ENCODE measurements around the gene DUSP19. TPM values are rescaled to one million over a fixed set of nuclear protein-coding genes. Genes with fewer than 3 reads are reported as not detected.

DUSP19 gene
- total and polyA plus RNA-seq, 2 donors (not counting 1 experiment from before 2014, with no cell fraction given) = 0.13 to 1.7 TPM

- H3K4me1 ChIP-seq (ENCODE audit: control insufficient read depth in 2 of 2, insufficient read depth in 2 of 2, low read length in 2 of 2) = no peaks in the 10 kb centered on the region
- TF ChIP-seq CTCF (IDR thresholded peaks at IDR 0.05) = no peak
- intact Hi-C loops (cut with micrococcal nuclease) = no loop called here
- H3K9me3 Mint-ChIP-seq (ENCODE audit: insufficient read depth) = no peaks in the 10 kb centered on the region
- no peak overlapping the region for H3K4me3 Mint-ChIP-seq
- CTCF ChIA-PET = no interaction called here
- H3K9me3 ChIP-seq (ENCODE audit: control extremely low read depth in 1 of 3, control insufficient read depth in 2 of 3, insufficient read depth in 1 of 3, low read length in 2 of 3) = peaks cover 0 to 22% (median 10%) of the 10 kb centered on the region in 3 donors
- no peaks in the 10 kb centered on the region for H3K4me1 Mint-ChIP-seq
- no peaks in the 10 kb centered on the region for H4K20me1 ChIP-seq (ENCODE audit: control insufficient read depth, insufficient read depth, low read length, poor library complexity, severe bottlenecking)
- H2AFZ ChIP-seq (ENCODE audit: insufficient read depth, low read depth, low read length, poor library complexity, severe bottlenecking) = no peak overlapping the region
- no peak overlapping the region for H3K27ac Mint-ChIP-seq
- peaks cover 49% of the 10 kb centered on the region for H3K27me3 Mint-ChIP-seq
- POLR2A ChIA-PET = no interaction called here
- peaks cover 0 to 38% (median 22%) of the 10 kb centered on the region in 4 experiments for H3K27me3 ChIP-seq (replicated peaks in 1 of 4; ENCODE audit: control extremely low read depth in 1 of 4, control insufficient read depth in 3 of 4, insufficient read depth in 4 of 4, low read length in 3 of 4)
- H3K27ac ChIP-seq (ENCODE audit: low read length in 2 of 2) = no peak overlapping the region
- WGBS (ENCODE audit: insufficient coverage) = 90% methylated on average over 4 of the region's 5 CpGs
- no peak overlapping the region for H3K9ac ChIP-seq (ENCODE audit: low read length)
- H3K4me3 ChIP-seq (ENCODE audit: control extremely low read depth in 1 of 5, extremely low read depth in 1 of 5, insufficient read depth in 1 of 5, low read depth in 2 of 5, low read length in 4 of 5) = no peak overlapping the region
- H3K4me2 ChIP-seq (replicated peaks; ENCODE audit: low read depth, low read length, poor library complexity, severe bottlenecking) = no peak overlapping the region
- no peaks in the 10 kb centered on the region for H3K36me3 ChIP-seq (replicated peaks in 1 of 2; ENCODE audit: control extremely low read depth in 1 of 2, control insufficient read depth in 1 of 2, extremely low read depth in 1 of 2, insufficient read depth in 2 of 2, low read length in 1 of 2)
- ATAC-seq (ENCODE audit: low read depth) (no peak), DNase-seq (no peak)
- no peaks in the 10 kb centered on the region for H3K79me2 ChIP-seq (ENCODE audit: control insufficient read depth, insufficient read depth, low read length)
Measured at GRCh38 chr2:183049420-183049819, 29.1 kb upstream of the DUSP19 start.

- Histone ChIP-seq H4K20me1 (ENCODE audit: control insufficient read depth, insufficient read depth, low read length, poor library complexity, severe bottlenecking) (no peaks in the 10 kb centered on the region), H3K4me3 (ENCODE audit: control extremely low read depth in 1 of 5, extremely low read depth in 1 of 5, insufficient read depth in 1 of 5, low read depth in 2 of 5, low read length in 4 of 5) (no peak overlapping the region), H2AFZ (ENCODE audit: insufficient read depth, low read depth, low read length, poor library complexity, severe bottlenecking) (no peak overlapping the region), H3K79me2 (ENCODE audit: control insufficient read depth, insufficient read depth, low read length) (no peaks in the 10 kb centered on the region), H3K27me3 (replicated peaks in 1 of 4; ENCODE audit: control extremely low read depth in 1 of 4, control insufficient read depth in 3 of 4, insufficient read depth in 4 of 4, low read length in 3 of 4) (peaks cover 0 to 22% (median 18%) of the 10 kb centered on the region in 4 experiments), H3K36me3 (replicated peaks in 1 of 2; ENCODE audit: control extremely low read depth in 1 of 2, control insufficient read depth in 1 of 2, extremely low read depth in 1 of 2, insufficient read depth in 2 of 2, low read length in 1 of 2) (no peaks in the 10 kb centered on the region), H3K9me3 (ENCODE audit: control extremely low read depth in 1 of 3, control insufficient read depth in 2 of 3, insufficient read depth in 1 of 3, low read length in 2 of 3) (no peaks in the 10 kb centered on the region), H3K9ac (ENCODE audit: low read length) (no peak overlapping the region), H3K4me1 (ENCODE audit: control insufficient read depth in 2 of 2, insufficient read depth in 2 of 2, low read length in 2 of 2) (no peaks in the 10 kb centered on the region), H3K4me2 (replicated peaks; ENCODE audit: low read depth, low read length, poor library complexity, severe bottlenecking) (no peak overlapping the region), H3K27ac (ENCODE audit: low read length in 2 of 2) (no peak overlapping the region)
- DNase-seq = no peak
- Mint-ChIP-seq H3K27me3 (peaks cover 50% of the 10 kb centered on the region), H3K9me3 (ENCODE audit: insufficient read depth) (no peaks in the 10 kb centered on the region), H3K4me1 (no peaks in the 10 kb centered on the region), H3K27ac (no peak overlapping the region), H3K4me3 (no peak overlapping the region)
- TF ChIP-seq EZH2 (IDR thresholded peaks at IDR 0.05; ENCODE audit: borderline replicate concordance, insufficient read depth, low read depth, low read length, poor library complexity, severe bottlenecking) (no peak), CTCF (IDR thresholded peaks at IDR 0.05) (no peak)
- no peak for ATAC-seq (ENCODE audit: low read depth)
- intact Hi-C loops (cut with micrococcal nuclease) = no loop called here
- no CpG with 5 or more reads among the region's 3 CpGs for WGBS (ENCODE audit: insufficient coverage)
- POLR2A ChIA-PET = no interaction called here
- CTCF ChIA-PET = interaction anchor here (0.7 kb wide), 1 partner anchor 408 kb away, joined by 4 read pairs; no protein-coding TSS in a partner anchor
Measured at GRCh38 chr2:183057333-183057985, 21.1 kb upstream of the DUSP19 start.

Measured in B cell (primary cell).